Measurements from ENCODE around the gene TUFT1. TPM values are rescaled to one million over a fixed set of nuclear protein-coding genes. Genes with fewer than 3 reads are reported as not detected.
"Not testable (repeated sequence)": the region's sequence is repeated elsewhere in the genome, so short reads cannot be mapped to it uniquely, and the experiment has no call there.

The TUFT1 gene
- total RNA-seq, 2 donors from 2014 or later: 4.9 to 10.7 TPM

DNA sequence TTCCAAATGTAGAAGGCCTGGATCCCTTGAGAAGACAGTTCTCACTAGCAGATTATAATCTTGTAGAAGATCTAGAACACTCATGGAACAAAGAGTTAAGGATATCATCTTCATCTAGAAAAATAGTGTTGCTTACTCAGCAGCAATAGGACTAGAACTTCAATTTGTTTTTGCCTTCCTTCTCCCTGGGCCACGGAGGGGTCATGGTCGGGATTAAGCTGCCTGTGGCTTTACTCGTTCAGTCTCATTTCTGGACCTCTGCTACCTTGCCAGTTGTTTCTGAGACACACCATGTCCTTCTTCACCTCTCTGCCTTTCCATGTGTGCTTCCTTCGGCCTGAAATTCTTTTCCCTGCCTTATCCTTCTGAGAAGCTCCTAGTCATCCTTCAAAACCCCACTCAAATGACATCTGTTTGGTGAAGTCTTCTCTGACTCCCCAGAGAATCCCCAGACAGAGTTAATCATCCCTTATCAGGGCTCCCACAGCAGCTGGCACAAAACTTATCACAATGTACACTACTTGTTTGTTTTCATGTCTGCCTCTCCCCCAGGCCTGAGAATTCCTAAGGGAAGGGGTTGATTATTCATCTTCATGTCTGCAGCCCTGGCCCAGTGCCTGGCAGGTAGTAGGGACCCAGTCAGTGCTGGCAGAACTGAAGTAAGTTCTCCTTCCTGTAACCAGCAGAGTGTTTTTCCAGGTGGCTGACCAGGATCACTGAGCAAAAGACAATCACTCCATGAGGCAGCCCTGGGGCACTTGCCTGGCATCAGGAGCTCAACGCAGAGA, 56.3 kb downstream of the TUFT1 start:
- H3K4me1 ChIP-seq (ENCODE audit: control insufficient read depth in 1 of 2, low read depth in 2 of 2): no peaks in the 10 kb centered on the region
- H3K27me3 ChIP-seq (replicated peaks; ENCODE audit: insufficient read depth): no peaks in the 10 kb centered on the region
- TF ChIP-seq, protein P1, sequence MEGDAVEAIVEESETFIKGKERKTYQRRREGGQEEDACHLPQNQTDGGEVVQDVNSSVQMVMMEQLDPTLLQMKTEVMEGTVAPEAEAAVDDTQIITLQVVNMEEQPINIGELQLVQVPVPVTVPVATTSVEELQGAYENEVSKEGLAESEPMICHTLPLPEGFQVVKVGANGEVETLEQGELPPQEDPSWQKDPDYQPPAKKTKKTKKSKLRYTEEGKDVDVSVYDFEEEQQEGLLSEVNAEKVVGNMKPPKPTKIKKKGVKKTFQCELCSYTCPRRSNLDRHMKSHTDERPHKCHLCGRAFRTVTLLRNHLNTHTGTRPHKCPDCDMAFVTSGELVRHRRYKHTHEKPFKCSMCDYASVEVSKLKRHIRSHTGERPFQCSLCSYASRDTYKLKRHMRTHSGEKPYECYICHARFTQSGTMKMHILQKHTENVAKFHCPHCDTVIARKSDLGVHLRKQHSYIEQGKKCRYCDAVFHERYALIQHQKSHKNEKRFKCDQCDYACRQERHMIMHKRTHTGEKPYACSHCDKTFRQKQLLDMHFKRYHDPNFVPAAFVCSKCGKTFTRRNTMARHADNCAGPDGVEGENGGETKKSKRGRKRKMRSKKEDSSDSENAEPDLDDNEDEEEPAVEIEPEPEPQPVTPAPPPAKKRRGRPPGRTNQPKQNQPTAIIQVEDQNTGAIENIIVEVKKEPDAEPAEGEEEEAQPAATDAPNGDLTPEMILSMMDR (IDR thresholded peaks at IDR 0.05): no peak
- H3K9me3 ChIP-seq: no peaks in the 10 kb centered on the region
- no peaks in the 10 kb centered on the region for H3K36me3 ChIP-seq
- no peak for DNase-seq (ENCODE audit: low spot score)
- no peak overlapping the region for H3K4me3 ChIP-seq
- no peak for ATAC-seq (ENCODE audit: insufficient number of reproducible peaks, low FRiP score, low read depth)
- no peak overlapping the region for H3K27ac ChIP-seq

GRCh38 chr1:151602550-151602949, 62.4 kb downstream of the TUFT1 start:
- H3K27ac ChIP-seq; H3K27me3 ChIP-seq (replicated peaks; ENCODE audit: insufficient read depth); H3K36me3 ChIP-seq; ATAC-seq (ENCODE audit: insufficient number of reproducible peaks, low FRiP score, low read depth); H3K4me3 ChIP-seq; H3K9me3 ChIP-seq; H3K4me1 ChIP-seq (ENCODE audit: control insufficient read depth in 1 of 2, low read depth in 2 of 2); DNase-seq (ENCODE audit: low spot score): not testable (repeated sequence)

- Histone ChIP-seq H3K9me3 (no peaks in the 10 kb centered on the region), H3K36me3 (no peaks in the 10 kb centered on the region), H3K27me3 (replicated peaks; ENCODE audit: insufficient read depth) (peaks cover 4% of the 10 kb centered on the region), H3K4me1 (ENCODE audit: control insufficient read depth in 1 of 2, low read depth in 2 of 2) (no peaks in the 10 kb centered on the region), H3K4me3 (no peak overlapping the region), H3K27ac (no peak overlapping the region)
- no peak for DNase-seq (ENCODE audit: low spot score)
- ATAC-seq (ENCODE audit: insufficient number of reproducible peaks, low FRiP score, low read depth): no peak
- TF ChIP-seq, protein P1 (IDR thresholded peaks at IDR 0.05): no peak
These were observed 64.2 kb downstream of the TUFT1 start for GRCh38 chr1:151604291-151604690.

DNA sequence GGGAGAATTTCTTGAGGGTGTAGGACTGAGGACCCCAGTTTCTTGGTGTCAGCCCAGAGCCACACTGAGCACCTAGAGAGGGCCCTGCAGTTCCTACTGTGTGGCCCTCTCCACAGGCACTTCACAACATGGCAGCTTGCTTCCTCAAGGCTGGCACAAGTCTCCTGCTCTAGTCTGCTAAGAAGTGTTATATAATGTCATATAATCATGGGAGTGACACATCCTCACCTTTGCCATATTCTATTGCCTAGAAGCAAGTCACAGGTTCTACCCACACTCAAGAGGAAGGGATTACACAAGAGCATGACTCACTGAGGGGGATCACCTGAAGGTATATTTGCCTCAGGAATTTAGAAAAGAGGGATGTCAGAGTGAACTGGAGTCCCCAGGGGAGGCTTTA, 66.3 kb downstream of the TUFT1 start:
- peaks cover 0 to 3% of the 10 kb centered on the region in 2 donors for H3K4me1 ChIP-seq (ENCODE audit: control insufficient read depth in 1 of 2, low read depth in 2 of 2)
- H3K9me3 ChIP-seq: no peaks in the 10 kb centered on the region
- DNase-seq (ENCODE audit: low spot score) (no peak), ATAC-seq (ENCODE audit: insufficient number of reproducible peaks, low FRiP score, low read depth) (no peak)
- no peaks in the 10 kb centered on the region for H3K36me3 ChIP-seq
- H3K27ac ChIP-seq: no peak overlapping the region
- no peak overlapping the region for H3K4me3 ChIP-seq
- TF ChIP-seq, protein P1 (IDR thresholded peaks at IDR 0.05): no peak
- peaks cover 4% of the 10 kb centered on the region for H3K27me3 ChIP-seq (replicated peaks; ENCODE audit: insufficient read depth)

GRCh38 chr1:151606857-151607256, 66.7 kb downstream of the TUFT1 start:
- no peaks in the 10 kb centered on the region for H3K36me3 ChIP-seq
- no peak for ATAC-seq (ENCODE audit: insufficient number of reproducible peaks, low FRiP score, low read depth)
- H3K4me3 ChIP-seq: no peak overlapping the region
- no peak for DNase-seq (ENCODE audit: low spot score)
- H3K4me1 ChIP-seq (ENCODE audit: control insufficient read depth in 1 of 2, low read depth in 2 of 2): peaks cover 0 to 3% of the 10 kb centered on the region in 2 donors
- H3K27me3 ChIP-seq (replicated peaks; ENCODE audit: insufficient read depth): peaks cover 4% of the 10 kb centered on the region
- TF ChIP-seq, protein P1 (IDR thresholded peaks at IDR 0.05): no peak
- H3K27ac ChIP-seq: no peak overlapping the region
- no peaks in the 10 kb centered on the region for H3K9me3 ChIP-seq

DNA sequence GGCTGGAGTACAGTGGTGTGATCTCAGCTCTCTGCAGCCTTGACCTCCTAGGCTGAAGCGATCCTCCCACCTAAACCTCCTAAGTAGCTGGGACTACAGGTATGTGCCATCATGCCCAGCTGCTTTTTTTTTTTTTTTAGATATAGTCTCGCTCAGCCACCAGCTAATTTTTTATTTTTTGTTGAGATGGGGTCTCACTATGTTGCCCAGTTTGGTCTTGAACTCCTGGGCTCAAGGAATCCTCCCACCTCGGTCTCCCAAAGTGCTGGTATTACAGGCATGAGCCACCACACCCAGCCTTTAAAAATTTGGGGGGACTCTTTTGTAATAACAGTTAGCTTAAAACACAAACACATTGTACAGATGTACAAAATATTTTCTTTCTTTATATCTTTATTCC, 70.0 kb downstream of the TUFT1 start:
- TF ChIP-seq, protein P1 (IDR thresholded peaks at IDR 0.05): no peak
- Histone ChIP-seq H3K4me1 (ENCODE audit: control insufficient read depth in 1 of 2, low read depth in 2 of 2) (peaks cover 7 to 17% of the 10 kb centered on the region in 2 donors), H3K9me3 (no peaks in the 10 kb centered on the region), H3K4me3 (no peak overlapping the region), H3K36me3 (no peaks in the 10 kb centered on the region), H3K27me3 (replicated peaks; ENCODE audit: insufficient read depth) (no peaks in the 10 kb centered on the region), H3K27ac (no peak overlapping the region)
- ATAC-seq (ENCODE audit: insufficient number of reproducible peaks, low FRiP score, low read depth): no peak
- DNase-seq (ENCODE audit: low spot score): no peak

Measured in thoracic aorta (tissue), 2 donors.